ENCODE results near the gene MAPK8. TPM values are rescaled to one million over a fixed set of nuclear protein-coding genes. Genes with fewer than 3 reads are reported as not detected.
"Not testable (repeated sequence)": the region's sequence is repeated elsewhere in the genome, so short reads cannot be mapped to it uniquely, and the experiment has no call there.

MAPK8 gene
- total RNA-seq, 1 donor from 2014 or later = 66.4 TPM

DNA sequence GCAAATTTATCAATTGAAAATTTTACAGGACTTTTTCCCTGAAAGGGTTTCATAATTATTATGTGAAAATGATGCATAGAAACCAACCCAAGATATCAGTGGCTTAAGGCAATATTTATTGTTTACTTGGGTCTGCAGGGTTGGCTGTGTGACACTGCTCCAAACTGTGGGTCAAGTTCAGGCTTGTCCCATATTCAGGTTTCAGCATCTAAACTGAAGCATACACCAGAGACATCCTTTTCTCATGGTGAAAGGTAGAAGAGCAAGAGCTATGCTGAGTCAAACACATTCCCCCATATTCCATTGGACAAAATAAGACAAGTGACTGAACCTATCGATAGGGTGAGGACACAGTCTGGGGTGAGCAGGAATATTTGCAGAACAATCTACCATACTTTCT, 110.9 kb downstream of the MAPK8 start:
- no peak for DNase-seq (ENCODE audit: low spot score in 2 of 2, unreplicated experiment in 2 of 2)
- H3K4me3 Mint-ChIP-seq = no peak overlapping the region
- H3K9me3 Mint-ChIP-seq = peaks cover 9% of the 10 kb centered on the region
- TF ChIP-seq, protein P1, sequence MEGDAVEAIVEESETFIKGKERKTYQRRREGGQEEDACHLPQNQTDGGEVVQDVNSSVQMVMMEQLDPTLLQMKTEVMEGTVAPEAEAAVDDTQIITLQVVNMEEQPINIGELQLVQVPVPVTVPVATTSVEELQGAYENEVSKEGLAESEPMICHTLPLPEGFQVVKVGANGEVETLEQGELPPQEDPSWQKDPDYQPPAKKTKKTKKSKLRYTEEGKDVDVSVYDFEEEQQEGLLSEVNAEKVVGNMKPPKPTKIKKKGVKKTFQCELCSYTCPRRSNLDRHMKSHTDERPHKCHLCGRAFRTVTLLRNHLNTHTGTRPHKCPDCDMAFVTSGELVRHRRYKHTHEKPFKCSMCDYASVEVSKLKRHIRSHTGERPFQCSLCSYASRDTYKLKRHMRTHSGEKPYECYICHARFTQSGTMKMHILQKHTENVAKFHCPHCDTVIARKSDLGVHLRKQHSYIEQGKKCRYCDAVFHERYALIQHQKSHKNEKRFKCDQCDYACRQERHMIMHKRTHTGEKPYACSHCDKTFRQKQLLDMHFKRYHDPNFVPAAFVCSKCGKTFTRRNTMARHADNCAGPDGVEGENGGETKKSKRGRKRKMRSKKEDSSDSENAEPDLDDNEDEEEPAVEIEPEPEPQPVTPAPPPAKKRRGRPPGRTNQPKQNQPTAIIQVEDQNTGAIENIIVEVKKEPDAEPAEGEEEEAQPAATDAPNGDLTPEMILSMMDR (IDR thresholded peaks at IDR 0.05; ENCODE audit: unreplicated experiment) = no peak
- peaks cover 24% of the 10 kb centered on the region for H3K36me3 Mint-ChIP-seq
- no peaks in the 10 kb centered on the region for H3K27me3 Mint-ChIP-seq (ENCODE audit: low read depth)
- H3K27ac Mint-ChIP-seq = no peak overlapping the region
- H3K4me1 Mint-ChIP-seq = peaks cover 11% of the 10 kb centered on the region

DNA sequence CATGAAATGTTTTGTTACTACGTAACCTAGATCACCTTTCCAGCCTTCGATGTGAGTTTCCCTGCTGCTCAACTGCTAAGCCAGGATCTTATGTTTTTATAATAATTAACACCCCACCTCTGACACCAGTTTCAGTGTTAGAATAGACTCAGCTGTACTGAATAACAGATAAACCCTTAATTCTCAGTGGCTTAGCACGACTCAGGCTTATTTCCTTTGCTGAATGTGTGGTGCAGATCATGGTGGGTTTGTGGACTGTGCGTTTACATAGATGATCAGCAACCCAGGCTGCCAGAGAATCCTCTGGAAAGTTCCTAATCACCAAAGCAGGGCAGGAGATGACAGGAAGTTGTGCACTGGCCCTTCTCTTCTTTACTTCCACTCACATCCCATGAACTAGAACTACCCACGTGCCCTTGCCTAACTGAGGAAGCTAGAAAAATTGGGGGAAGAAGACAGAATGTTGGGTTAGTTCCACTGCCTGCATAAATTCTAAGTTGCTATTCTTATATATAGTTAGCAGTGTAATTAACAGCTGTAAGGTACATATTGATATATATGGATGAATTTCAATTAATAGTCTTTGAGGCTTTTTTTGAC, 111.8 kb downstream of the MAPK8 start:
- Mint-ChIP-seq H3K27ac (no peak overlapping the region), H3K4me1 (peaks cover 13% of the 10 kb centered on the region)

DNA sequence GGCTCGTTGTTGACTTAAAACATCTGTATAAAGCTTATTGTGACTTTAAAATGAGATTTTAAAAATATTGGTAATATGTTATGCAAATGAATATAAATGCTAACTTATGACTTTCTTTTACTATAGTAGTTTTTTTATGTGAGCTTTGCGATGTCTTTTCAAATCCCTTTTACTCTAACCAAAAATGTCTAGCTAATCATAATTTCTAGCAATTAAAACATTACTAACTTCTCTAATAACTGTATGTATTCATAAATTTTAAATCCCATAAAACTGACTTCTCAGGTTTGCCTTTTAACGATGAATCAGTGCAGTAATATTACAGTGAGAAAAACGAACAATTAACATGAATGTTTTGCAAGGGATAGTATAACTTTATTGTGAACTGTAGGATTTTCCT, 113.2 kb downstream of the MAPK8 start:
- no peak for DNase-seq (ENCODE audit: low spot score in 2 of 2, unreplicated experiment in 2 of 2)
- H3K27me3 Mint-ChIP-seq (ENCODE audit: low read depth) = no peaks in the 10 kb centered on the region
- no peak overlapping the region for H3K4me3 Mint-ChIP-seq
- H3K36me3 Mint-ChIP-seq = peaks cover 10% of the 10 kb centered on the region
- H3K4me1 Mint-ChIP-seq = peaks cover 18% of the 10 kb centered on the region
- H3K9me3 Mint-ChIP-seq = no peaks in the 10 kb centered on the region
- TF ChIP-seq, protein P1 (IDR thresholded peaks at IDR 0.05; ENCODE audit: unreplicated experiment) = no peak
- no peak overlapping the region for H3K27ac Mint-ChIP-seq

More for the DNA sequence above, 111.8 kb downstream of the MAPK8 start:
- no peaks in the 10 kb centered on the region for H3K27me3 Mint-ChIP-seq (ENCODE audit: low read depth)
- TF ChIP-seq, protein P1 (IDR thresholded peaks at IDR 0.05; ENCODE audit: unreplicated experiment) = no peak
- H3K36me3 Mint-ChIP-seq = peaks cover 15% of the 10 kb centered on the region
- H3K9me3 Mint-ChIP-seq = no peaks in the 10 kb centered on the region
- no peak for DNase-seq (ENCODE audit: low spot score in 2 of 2, unreplicated experiment in 2 of 2)
- no peak overlapping the region for H3K4me3 Mint-ChIP-seq

DNA sequence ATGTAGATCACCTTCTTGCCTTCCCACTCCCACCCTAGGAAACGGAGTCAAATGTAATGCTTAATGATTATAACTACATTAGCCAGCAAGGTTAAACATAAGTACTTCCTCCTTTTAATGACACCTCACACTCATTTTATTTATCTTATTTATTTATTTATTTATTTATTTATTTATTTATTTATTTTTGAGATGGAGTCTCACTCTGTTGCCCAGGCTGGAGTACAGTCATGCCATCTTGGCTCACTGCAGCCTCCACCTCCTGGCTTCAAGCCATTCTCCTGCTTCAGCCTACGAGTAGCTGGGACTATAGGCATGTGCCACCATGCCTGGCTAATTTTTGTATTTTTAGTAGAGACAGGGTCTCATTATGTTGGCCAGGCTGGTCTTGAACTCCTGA, 115.4 kb downstream of the MAPK8 start:
- not testable (repeated sequence) for H3K27me3 Mint-ChIP-seq (ENCODE audit: low read depth)

DNA sequence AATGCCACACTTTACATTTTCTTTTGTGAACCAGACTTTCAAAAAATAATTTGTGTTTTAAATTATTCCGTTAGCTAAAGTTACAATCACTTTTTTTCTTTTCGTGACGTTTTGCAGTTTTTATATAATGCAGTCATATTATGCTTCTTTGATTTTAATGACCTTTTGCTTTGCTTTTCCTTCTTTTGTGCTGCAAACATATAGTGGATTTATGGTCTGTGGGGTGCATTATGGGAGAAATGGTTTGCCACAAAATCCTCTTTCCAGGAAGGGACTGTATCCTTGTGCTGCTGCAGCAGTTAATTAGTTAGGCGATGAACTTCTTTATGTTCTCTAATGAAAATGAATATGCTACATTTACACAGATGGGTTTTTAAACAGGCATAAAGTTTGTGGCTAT, 117.4 kb downstream of the MAPK8 start:
- Mint-ChIP-seq H3K4me3 (no peak overlapping the region), H3K27ac (peak overlapping the region; percentile 48), H3K36me3 (peaks cover 15% of the 10 kb centered on the region), H3K4me1 (peaks cover 10% of the 10 kb centered on the region), H3K27me3 (ENCODE audit: low read depth) (no peaks in the 10 kb centered on the region), H3K9me3 (no peaks in the 10 kb centered on the region)
- TF ChIP-seq, protein P1 (IDR thresholded peaks at IDR 0.05; ENCODE audit: unreplicated experiment) = no peak
- DNase-seq (ENCODE audit: low spot score in 2 of 2, unreplicated experiment in 2 of 2) = no peak

More for the DNA sequence above, 115.4 kb downstream of the MAPK8 start:
- not testable (repeated sequence) for DNase-seq (ENCODE audit: low spot score in 2 of 2, unreplicated experiment in 2 of 2); H3K4me3 Mint-ChIP-seq; H3K9me3 Mint-ChIP-seq; H3K27ac Mint-ChIP-seq
- peaks cover 11% of the 10 kb centered on the region for H3K36me3 Mint-ChIP-seq
- H3K4me1 Mint-ChIP-seq = peaks cover 17% of the 10 kb centered on the region

DNA sequence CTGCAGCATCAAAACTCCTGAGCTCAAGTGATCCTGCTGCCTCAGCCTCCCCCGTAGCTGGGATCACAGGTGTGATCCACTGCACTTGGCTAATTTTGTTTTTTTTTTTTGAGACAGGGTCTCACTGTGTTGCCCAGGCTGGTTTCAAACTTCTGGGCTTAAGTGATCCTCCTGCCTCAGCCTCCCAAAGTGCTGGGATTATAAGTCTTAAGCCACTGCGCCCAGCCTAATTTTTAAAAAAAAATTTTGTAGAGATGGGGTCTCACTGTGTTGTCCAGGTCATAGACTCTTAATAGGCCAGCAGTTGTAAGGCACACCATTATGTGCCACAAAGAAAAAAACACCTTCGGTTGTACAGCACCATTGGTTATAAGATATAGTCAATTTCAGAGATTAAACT, 122.4 kb downstream of the MAPK8 start:
- Mint-ChIP-seq H3K27me3 (ENCODE audit: low read depth) (no peaks in the 10 kb centered on the region), H3K4me1 (peaks cover 9% of the 10 kb centered on the region), H3K9me3 (no peaks in the 10 kb centered on the region), H3K27ac (no peak overlapping the region), H3K36me3 (peaks cover 28% of the 10 kb centered on the region), H3K4me3 (no peak overlapping the region)
- no peak for DNase-seq (ENCODE audit: low spot score in 2 of 2, unreplicated experiment in 2 of 2)
- TF ChIP-seq, protein P1 (IDR thresholded peaks at IDR 0.05; ENCODE audit: unreplicated experiment) = no peak
